GM21619 (cell line): Measurements from ENCODE around the gene LSM2.
"Not testable (repeated sequence)": the region's sequence is repeated elsewhere in the genome, so short reads cannot be mapped to it uniquely, and the experiment has no call there.

Source experiments
- ATAC-seq: cut with Tn5 transposase; IDR thresholded peaks from one replicate; pipeline ENCODE4 v1.9.1; 2021; ENCODE audit not compliant: unreplicated experiment

Gene LSM2

DNA sequence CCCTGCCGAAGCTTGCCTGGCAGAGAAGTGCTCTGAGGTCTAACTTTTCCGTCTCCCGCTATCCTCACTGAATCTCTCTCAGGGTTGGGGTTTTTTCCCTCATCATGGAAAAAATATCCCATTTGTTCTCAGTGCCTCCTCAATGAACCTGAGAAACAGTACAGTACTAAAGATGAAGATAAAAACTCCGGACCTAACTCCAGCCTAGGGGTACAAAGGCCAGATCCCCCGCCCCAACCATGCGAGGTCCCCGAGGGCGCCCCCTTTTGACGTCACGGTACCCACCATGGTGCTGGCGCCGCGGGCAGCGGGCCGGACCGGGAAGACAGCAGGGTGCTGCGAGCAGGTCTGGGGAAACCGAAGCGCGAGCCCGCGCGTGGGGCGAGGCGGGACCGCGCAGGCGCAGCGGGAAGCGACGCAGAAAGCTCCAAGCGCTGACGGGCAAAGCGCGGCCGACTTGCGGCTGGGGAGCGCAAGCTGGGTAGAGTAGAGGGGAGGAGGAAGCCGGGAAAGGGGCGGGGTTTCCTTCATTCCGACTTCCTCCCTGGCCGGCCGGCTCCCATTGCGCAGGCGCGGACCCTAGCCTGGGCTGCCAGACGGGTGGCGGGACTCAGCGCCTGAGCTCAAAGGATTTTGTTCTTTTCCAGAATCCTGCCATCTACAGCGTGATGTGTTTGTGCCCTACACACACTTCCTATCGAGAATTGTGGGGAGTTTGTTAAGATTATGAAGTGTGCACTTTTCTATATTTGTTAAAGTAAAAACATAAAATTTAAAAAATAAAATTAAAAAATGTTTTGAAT is at the start of gene LSM2:
Gene LSM2 (minus strand): TSS at position 497 of the 803 bp plus-strand sequence. CDS start 209 bp downstream, at position 288.
- ATAC-seq: peak; percentile 77

DNA sequence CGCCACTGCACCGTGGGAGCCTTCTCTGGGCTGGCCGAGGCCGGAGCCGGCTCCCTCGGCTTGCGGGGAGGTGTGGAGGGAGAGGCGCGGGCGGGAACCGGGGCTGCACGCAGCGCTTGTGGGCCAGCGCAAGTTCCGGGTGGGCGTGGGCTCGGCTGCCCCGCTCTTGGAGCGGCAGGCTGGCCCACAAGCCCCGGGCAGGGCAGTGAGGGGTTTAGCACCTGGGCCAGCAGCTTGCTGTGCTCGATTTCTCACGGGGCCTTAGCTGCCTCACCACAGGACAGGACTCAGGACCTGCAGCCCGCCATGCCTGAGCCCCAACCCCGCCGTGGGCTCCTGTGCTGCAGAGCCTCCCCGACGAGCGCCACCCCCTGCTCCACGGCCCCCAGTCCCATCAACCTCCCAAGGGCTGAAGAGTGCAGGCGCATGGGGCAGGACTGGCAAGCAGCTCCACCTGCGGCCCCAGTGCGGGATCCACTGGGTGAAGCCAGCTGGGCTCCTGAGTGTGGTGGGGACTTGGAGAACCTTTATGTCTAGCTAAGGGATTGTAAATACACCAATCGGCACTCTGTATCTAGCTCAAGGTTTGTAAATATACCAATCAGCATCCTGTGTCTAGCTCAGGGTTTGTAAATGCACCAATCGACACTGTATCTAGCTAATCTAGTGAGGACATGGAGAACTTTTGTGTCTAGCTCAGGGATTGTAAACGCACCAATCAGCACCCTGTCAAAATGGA is 45.4 kb upstream of the LSM2 start:
- not testable (repeated sequence) for ATAC-seq

DNA sequence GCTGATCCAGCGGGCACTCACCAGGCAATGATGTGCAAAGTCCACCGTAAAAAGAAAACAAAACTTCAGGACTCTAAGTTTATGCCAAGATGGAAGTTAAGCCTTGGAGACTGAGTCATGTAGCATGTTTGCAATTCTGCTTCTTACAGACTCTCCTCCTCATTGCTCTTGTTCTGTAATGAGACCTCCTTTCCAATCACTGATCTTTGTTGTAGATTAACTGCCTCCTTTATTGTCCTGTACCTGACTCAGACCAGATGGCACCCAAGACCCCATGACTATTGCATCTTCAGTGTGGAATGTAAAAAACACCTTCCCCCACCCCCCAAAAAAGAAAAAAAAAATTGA is 44.7 kb upstream of the LSM2 start:
- ATAC-seq: no peak

GRCh38 chr6:31850765-31851484 is 44.2 kb upstream of the LSM2 start:
- ATAC-seq: no peak

GRCh38 chr6:31847276-31847978 is 40.7 kb upstream of the LSM2 start:
- ATAC-seq: no peak

GRCh38 chr6:31844507-31844906 is 37.7 kb upstream of the LSM2 start:
- no peak for ATAC-seq

GRCh38 chr6:31842053-31842452 is 35.3 kb upstream of the LSM2 start:
- no peak for ATAC-seq

GRCh38 chr6:31839779-31840126 is 33.0 kb upstream of the LSM2 start:
- not testable (repeated sequence) for ATAC-seq

GRCh38 chr6:31838968-31839367 is 32.2 kb upstream of the LSM2 start:
- no peak for ATAC-seq

DNA sequence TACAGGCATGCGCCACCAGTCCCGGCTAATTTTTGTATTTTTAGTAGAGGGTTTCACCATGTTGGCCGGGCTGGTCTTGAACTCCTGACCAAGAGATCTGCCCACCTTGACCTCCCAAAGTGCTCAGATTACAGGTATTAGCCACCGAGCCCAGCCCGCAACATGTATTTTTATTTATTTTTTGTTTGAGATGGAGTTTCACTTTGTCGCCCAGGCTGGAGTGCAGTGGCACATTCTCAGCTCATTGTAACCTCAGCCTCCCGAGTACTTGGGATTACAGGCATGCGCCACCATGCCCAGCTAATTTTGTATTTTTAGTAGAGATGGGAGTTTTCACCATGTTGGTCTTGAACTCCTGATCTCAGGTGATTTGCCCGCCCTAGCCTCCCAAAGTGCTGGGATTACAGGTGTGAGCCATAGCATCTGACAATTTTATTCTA is 31.4 kb upstream of the LSM2 start:
- not testable (repeated sequence) for ATAC-seq

DNA sequence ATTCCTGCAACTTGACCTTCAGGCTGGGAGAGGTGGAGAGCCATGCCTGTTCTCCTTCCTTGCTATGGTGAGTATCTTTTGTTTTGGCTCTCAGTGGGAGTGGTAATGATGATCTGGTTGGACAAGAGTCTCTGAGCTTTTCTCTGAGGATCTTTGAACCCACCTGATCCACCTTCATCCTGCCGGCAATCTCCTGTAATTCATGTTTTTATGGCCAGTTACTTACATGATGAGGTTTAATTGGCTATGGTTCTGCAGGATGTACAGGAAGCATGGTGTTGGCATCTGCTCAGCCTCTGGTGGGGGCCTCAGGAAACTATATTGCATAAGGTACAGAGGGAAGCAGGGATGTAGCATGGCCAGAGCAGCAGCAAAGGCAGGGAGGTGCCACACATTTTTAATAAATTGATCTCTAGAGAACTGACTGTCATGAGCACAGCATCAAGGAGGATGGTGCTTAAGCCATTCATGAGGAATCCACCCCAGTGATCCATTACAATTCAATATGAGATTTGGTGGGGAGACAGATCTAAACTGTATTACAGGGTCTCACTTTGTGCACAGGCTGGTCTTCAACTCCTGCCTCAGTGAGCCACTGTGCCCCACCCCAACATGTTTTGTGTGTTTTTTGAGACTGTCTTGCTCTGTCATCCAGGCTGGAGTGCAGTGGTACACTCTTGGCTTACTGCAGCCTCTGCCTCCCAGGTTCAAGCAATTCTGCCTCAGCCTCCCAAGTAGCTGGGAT is 30.8 kb upstream of the LSM2 start:
- no peak for ATAC-seq

DNA sequence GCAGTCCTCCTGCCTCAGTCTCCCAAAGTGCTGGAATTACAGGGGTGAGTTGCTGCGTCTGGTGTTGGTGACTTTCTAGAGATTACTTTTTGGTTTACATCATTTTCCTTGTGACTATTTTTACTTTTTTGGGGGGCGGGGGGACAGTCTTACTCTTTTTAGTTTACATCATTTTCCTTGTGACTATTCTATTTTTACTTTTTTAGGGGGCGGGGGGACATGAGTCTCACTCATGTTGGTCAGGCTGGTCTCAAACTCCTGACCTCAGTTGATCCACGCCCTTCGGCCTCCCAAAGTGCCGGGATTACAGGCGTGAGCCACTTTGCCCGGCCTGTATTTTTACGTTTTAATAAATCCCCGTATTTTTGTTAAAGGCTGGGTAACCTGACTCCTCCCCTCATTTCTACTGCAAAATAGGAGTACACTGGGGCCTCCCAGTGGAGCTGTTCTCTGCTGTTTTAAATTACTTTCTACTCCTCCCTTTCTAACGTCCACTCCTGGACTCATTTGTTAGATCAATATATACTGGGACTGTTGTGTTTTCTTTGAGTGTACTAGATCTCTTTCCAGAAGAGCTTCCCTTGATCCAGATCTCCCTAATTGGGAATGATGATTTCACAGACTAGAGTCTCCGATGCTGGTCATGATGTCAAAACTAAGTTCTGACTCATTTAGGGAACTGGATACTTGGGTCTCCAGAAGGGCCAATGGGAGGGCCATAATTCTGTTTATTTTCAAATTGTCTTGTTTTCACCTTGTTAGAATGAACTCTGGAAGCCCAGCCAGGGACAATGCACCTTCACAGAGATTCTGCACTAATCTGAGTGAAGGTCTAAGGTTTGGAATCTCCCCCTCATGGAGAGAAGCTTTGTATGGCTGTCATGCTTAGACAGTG is 30.0 kb upstream of the LSM2 start:
- no peak for ATAC-seq

DNA sequence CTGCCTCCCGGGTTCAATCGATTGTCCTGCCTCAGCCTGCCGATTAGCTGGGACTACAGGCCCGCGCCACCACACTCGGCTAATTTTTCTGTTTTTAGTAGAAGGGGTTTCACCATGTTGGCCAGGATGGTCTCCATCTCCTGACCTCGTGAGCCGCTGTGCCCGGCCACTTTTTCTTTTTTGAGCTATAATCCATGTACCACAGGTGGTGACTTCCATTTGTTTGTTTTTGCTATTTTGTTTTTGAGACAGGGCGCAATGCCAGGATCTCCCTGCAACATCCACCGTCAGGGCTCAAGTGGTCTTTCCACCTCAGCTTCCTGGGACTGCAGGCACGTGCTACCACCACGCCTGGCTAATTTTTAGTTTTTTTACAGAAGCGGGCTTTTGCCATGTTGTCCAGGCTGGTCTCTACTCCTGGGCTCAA is 29.3 kb upstream of the LSM2 start:
- no peak for ATAC-seq

- peak; percentile 34 for ATAC-seq
Observed at GRCh38 chr6:31834367-31835250, 27.8 kb upstream of the LSM2 start.

DNA sequence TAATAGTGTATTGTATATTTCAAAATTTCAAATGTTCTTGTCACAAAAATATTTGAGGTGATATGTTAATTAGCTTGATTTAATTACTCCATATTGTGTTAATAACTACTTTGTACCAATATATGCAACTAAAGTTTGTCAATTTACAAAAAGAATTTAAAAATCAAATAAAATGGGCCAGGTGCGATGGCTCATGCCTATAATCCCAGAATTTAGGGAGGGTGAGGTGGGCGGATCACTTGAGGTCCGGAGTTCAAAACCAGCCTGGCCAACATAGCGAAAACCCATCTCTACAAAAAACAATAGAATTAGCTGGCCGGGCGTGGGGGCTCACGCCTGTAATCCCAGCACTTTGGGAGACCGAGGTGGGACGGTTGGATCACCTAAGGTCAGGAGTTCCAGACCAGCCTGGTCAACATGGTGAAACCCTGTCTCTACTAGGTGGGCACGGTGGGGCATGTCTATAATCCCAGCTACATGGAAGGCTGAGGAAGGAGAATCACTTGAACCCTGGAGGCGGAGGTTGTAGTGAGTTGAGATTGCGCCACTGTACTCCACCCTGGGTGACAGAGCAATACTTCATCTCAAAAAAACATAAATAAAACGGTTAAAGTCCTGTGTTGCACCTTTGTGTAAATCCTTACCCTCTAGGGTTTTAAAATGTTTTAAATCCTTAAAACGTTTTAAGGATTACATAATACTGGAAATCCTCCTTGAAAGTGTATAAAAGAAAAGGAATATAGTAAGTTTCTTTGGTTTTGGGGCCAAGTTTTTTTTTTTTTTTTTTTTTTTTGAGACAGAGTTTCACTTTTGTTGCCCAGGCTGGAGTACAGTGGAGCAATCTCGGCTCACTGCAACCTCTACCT is 24.8 kb upstream of the LSM2 start:
- no peak for ATAC-seq

DNA sequence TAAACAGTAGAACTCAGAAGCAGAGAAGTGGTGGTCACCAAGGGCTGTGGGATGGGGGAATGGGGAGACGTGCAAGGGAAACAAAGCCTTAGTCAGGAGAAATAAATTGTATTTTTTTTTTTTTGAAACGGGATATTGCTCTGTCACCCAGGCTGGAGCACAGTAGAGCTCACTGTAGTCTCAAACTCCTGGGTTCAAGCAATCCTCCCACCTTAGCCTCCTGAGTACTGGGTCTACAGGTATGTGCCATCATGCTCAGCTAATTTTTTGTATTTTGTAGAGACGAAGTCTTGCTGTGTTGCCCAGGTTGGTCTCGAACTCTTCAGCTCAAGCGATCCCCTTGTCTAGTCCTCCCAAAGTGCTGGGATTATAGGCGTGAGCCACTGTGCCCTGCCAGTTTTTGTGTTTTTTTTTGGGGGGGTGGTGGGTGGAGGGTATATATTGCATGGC is 24.1 kb upstream of the LSM2 start:
- no peak for ATAC-seq

- no peak for ATAC-seq
Observed at GRCh38 chr6:31829633-31830283, 23.0 kb upstream of the LSM2 start.
